HCEC 1CT (cell line): Measurements from ENCODE around the gene FCRL5.

Experiments
- DNase-seq: peaks from one replicate; pipeline ENCODE4 v3.0.0-alpha.2; 2017

The FCRL5 gene

DNA sequence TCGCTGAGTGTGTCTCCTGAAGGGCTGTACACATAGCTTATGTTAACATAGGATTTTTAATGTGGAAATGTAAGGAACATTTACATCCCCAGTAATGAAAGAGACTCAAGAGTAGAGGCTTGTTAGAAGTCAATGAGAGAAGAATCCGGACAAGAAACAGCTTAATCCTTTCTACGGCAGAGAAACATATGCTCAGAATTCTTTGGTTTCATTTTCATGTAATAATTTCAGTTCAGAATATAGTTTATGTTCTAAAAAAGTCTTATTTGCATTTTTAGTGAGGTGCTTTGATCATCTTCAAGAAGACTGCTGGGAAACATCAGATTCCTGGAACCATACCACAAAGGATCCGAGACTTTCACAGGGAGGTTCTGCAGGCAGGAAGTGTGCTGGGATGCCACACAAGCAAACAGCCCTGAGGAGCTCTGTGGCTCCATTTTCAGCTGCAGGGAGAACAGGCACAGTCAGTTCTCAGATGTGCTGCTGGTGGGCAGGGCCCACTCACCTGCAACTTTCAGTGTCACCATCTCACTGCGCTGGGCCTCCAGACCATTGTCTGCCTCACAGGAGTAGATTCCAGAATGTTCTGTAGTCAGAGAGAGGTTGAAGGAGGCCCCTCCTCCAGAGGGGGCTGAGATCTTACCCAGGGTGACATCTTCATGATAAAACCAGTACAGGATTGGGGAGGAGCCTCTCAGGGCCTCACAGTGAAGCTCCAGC, 28.4 kb downstream of the FCRL5 start:
- DNase-seq = no peak

DNA sequence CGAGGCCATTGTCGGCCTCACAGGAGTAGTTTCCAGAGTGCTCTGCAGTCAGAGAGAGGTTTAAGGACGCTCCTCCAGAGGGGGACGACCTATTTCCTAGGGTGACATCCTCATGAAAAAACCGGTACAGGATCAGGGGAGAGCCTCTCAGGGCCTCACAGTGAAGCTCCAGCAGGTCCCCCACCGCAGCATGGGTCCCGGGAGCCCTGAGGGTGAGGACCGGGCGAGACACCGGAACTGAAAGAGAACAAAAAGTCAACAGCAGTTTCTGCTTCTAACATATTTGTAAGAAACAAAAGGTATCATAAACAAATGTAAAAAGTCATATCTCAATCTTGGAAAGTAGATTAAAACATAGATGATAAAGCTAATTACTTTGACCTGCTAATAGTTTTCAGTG, 31.3 kb downstream of the FCRL5 start:
- no peak for DNase-seq

DNA sequence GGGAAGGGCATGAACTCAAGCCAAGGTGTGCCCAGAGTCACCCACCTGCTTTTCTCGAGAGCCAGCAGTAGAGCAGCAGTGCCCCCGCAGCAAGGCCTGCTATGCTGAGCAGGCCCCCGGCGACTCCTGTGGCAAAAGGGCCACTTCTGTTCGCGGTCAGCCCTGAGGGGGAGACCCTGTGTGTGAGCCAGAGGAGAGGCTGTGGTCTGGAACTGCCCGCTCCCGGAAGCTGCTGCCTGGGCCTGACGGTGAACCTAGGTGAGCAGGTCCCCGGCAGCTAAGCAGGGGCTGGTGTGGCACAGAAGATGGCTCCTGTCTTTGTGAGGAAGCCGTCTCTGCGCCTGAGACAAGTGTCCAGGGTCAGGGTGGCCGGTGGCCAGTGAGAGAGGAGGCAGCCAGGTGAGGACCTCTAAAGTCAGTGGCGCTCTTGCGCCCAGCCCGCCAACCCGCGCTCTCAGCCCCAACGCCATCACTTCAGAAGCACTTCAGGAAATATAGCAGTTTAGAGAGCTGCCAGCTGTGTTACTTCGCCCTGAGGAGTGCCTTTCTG, 31.9 kb downstream of the FCRL5 start:
- DNase-seq = no peak

DNA sequence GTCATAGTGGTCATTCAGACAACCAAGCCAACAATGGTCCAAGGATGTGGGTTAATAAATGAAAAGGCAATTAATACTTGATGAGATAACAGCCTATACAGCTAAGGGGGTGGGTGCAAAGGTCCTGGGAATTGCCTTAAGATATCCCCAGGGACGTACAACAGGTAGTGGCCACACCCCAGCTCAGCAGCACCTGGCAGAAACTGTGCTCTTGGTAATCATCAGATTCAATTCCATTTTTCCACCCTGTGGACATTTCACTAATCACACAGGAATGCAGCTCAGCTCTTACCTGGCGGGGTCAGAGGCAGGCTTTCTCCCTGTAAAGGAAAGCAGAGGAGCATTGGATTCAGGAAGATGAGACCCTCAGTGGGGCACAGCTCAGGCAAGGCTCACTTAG, 32.9 kb downstream of the FCRL5 start:
- no peak for DNase-seq

DNA sequence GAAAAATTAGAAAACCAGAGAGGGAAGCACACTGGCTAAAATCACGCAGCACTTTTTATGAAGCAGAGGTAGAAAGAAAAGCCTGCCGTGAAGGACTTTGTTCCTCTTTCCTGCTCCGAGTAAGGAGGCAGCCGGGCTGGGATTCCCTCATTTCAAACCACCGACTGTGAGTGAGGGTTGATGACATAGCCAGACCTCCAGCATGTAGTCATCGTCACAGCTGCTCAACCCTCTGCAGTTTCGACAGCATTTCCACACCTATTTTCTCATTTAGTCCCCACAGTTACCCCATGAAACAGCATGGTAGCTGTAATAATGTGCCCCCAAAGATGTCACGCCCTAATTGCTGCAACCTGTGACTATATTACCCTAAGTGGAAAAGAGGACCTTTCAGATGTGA, 35.3 kb downstream of the FCRL5 start:
- DNase-seq = no peak

DNA sequence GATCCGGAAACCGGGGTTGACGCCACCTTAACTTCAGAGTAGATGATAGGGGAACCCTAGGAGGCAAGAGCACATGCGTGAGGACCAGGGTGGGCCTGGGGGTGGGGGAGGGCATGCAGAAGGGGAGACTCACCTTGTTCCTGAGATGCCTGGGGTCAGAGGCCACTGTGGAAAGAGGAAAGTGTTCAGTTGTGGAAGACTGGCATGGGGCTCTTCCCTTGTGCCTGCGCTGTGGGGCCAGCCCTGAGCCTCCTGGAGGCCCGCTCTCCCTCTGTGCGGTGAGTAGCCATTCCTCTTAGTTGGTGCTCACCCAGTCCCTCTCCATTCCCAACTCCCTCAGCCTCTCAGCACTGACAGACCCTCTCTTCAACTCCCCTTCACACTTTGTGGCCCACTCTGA, 36.6 kb downstream of the FCRL5 start:
- no peak for DNase-seq

DNA sequence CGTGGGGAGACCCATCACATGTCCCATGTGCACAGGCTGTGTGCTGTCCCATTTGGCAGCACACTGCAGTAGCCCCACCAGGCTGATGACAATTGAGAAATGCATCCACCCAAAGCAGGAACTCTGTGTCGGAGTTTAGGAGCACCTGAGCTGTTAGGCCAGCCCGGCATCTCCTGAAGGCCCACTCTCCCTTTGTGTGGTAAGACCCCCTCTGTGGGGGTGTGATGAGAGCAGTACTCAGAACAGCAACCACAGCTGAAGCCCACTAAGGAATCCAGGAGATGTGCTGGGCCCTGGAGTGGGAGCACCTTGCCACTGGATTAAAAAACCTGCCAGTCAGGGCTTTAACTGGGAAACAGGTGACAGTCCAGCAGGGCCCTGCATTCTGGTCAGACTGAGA, 37.2 kb downstream of the FCRL5 start:
- DNase-seq = no peak

DNA sequence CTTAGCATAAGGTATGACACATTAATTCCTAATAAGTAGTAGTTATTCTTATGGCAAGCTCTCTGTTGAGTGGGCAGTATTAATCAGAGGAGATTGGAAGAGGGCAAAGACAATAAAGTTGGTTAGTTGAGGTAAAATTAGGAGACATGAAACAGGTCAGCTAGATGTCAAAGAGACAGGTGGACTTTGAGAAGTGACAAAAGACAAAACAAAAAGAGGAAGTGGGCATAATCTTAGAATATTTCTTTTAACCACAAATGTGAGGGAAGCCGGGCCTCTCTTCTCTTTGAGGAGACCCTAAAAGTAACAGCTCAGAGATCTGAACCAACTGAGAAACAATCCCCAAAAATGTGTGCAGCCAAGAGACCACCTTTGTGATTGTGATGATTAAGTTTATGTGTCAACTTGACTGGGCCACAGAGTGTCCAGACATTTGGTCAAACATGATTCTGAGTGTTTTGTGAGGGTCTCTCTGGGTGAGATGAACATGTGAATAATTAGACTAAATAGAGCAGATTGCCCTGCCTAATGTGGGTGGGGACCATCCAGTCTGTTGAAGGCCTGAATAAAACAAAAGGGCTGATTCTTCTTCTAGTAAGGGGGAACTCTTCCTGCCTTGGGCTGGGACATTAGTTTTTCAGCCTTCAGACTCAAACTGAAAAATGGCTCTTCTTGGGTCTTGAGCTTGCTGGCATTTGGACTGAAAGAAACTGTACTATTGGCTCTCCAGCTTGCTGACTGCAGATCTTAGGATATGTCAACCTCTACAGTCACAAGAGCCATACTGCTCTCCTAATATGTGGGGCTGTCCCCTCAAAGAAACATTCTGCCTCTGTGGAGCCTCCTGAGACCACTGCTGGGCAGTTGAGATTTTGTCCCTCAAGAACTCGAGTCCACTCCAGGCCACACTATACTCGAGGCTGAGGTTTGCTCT, 40.0 kb downstream of the FCRL5 start:
- no peak for DNase-seq

DNA sequence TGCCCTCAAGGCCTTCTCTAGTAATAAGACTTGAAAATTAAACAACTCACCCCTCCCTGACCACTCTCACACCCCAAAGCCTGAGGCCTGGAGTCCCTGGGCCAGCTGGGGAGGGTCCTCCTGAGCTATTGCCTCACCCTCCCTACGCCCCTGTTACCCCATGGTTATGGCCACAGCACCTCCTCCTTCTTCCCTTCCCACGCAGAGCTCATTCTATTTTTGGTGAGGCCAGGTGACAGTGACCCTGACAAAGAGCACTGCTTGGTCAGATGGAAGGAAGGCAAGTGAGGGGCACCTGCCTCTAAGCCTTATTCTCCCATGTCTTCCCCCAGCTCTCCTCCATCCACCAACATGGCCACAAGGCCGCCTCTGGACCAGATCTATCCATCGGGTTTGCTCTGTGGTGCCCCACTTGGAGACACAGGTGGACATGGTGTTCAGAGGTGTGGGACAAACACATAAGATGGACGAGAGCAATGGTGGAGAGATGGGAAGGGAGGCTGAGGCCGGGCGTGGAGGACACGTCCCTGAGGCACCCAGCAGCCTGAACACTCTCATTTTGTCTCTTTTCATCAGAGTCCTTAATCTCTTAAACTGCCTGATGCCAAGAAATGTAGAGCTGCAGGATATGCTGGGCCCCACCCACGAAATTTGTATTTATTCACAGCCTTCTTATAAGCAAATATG, 42.6 kb downstream of the FCRL5 start:
- no peak for DNase-seq

DNA sequence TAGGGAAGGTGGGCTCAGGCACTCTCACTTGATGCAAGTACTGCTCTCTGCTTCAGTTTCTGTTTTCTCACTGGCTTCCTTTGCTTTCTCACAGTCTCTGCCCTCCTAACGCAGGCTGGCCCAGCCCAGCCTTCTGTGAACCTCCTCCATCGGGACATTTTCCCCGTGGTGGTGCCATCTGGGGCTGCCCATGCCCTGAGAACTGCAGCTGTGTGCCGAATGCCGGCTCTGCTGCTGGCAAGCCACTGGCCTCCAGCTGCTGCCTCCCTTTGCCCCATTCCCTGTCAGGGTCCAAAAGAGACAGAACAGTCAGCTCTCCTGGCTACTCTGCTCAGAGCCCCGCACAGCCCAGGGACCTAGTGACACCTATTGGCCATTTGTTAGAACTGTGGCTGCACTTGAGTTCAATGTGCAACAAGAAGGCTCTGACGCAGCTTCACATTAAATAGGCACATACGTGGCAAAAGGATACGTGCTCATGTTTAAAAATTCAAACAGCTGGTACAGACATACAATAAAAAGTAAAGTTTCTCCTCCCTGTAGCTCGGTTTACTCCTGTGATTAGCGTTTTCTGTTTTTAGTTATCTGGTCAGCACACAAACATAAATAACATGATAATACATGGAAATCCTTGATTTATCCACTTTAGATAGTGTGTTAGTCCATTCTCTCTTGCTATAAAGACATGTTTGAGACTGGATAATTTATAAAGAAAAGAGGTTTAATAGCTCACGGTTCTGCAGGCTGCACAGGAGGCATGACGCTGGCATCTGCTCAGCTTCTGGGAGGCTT, 46.6 kb downstream of the FCRL5 start:
- DNase-seq = peak; percentile 57

DNA sequence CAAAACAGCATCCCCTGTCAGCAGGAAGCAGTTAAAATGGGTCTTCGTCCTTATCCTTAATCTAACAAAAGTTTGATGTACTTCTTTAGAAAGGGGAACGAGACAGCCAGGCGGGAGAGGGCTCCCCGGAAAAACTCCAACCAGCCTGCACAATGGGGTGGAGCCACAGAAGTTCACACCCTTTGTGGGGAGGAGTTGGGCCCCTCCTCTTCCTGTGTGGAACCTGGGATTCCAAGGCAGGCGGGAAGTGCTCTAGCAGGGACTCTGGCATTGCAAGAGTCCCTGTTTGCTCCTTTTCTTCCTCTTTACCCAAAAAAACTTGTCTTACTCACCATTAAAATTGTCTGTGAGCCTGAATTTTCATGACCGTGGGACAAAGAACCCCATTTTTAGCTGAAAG, 47.7 kb downstream of the FCRL5 start:
- DNase-seq = no peak

DNA sequence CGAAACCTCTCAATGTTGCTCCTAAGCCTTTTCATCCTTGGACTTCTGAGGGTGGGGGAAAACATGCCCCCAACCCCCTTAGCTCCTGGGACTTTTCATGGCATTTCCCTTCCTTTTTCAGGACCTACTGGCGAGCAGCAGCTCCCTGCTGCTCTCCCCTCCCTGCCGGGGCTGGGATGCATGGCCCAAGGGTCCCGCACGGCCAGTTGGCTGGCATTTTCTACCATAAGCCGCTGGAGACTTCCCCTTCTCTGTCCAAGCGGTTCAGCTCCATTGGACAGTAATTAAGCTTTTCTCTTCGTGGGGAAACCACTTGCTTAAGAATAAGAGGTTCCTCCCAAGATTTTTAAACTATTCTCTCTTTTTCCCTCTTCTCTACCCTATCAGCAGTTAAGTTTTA, 52.8 kb downstream of the FCRL5 start:
- no peak for DNase-seq

DNA sequence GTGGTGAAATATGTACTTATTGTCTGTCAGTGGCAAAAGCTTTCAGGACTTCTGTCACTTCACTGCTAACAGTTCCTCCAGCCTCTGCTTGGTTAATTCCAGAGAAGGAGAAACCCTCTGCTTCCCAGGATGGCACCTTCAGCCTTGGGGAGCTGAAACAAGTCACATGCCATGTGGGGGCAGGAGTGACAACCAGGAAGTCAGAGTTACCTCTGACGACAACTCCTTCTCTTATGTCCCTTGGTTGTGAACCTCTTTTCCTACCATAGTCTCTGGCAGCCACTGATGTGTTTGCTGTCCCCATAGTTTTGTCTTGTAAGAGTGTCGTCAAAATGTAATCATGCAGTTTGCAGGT, 53.6 kb downstream of the FCRL5 start:
- DNase-seq = no peak

DNA sequence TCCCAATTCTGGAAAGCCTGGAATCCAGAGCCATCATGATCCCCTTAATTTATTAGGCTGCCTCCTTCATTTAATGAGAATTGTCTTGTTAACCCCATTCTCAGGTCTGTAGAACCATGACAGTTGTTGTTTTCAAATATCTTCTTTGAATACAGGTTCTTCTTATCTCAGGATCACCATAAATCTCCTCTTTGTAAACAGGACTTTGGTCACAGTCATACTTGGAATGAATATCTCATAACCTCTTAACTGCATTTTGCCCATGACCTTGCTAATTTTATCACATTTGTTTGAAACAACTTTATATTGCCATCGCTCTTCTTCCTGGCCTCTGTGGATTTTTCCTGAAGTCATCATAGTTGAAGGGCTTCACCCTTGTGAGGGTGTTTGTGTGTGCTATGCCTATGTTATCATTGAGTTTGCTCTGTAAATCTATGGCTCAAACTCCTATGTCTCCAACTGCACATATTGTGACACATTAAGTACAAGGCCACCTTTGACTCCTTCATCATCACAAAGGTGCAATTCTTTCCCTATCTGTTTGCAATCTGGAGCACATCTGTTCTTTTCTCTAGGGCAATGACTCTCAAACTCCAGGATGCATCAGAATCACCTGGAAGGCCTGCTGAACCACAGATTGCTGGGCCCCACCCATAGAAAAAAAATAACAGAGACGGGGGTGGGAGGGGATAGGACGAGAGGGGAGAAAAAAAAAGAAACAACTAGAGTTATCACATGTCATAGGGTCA, 54.2 kb downstream of the FCRL5 start:
- DNase-seq = no peak

DNA sequence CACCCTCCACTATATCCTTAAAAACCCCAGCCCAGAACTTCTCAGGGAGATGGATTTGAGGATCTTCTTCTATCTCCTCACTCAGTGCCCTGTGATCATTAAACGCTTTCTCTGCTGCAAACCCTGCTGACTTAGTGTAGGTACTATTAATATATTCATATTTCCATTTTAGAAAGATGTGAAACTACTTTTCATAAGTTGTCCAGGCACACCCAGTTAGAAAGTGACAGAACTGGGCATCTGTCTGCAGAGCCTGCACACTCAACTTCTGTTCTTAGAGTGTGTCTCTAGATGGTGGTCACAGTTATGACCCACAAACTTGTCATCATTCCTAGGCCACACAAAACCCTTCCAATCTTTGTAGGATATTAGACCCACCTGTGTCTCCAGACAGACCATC, 55.0 kb downstream of the FCRL5 start:
- no peak for DNase-seq

DNA sequence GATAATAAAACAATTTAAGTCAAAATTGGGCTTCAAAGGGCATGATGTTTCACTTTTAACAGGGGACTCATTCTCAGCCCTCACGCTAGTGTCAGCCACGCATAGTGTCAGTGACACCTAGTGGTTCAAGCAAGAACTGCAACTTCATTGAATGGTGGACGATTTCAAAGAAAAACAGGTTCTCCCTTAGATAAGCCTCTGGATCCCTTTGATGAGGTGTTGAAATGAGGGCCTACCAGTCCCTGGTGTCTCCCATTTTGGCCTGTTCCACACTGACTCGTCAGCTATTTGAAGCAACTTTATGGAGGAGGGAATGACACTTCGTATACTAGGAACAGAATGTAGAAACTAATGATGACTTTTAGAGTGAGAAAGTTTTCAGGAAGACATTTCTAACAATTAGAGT, 56.2 kb downstream of the FCRL5 start:
- DNase-seq = peak; percentile 1

DNA sequence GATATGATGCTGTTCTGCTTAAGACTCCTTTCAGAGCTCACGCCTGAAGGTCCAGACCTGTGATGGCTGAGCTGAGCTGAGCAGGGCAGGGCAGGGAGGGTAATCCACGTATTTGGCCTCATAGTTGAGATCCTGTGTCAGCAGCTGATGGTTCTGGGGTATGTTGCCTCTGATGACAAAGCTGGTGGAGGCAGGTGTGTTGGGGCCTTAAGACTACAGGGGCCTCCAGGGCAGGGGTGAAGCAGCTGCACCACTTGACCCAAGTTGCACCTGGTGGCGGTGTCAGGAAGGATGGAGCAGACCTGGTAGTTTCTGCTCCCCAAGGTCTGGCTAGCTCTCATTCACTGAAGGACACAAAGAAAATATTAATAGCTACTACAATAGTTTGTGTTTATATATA, 57.0 kb downstream of the FCRL5 start:
- no peak for DNase-seq

DNA sequence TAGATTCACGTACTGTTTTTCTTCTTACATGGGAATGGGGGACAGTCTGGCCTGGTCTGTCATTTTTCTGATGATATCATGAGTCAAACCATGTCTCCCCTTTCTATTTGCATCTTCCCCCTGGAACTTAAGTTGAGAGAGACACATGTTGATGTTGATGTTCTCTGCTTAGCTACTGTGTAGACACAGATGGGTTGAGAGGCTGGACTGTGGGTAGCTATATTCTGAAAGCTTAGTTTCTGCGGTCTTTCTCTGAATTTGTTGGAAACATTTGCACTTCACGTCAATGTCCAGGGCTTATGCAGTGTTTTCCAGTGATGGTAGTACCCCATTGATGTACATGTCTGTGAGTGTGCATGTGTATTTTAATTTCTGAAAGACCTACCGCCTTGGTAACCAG, 58.2 kb downstream of the FCRL5 start:
- no peak for DNase-seq

DNA sequence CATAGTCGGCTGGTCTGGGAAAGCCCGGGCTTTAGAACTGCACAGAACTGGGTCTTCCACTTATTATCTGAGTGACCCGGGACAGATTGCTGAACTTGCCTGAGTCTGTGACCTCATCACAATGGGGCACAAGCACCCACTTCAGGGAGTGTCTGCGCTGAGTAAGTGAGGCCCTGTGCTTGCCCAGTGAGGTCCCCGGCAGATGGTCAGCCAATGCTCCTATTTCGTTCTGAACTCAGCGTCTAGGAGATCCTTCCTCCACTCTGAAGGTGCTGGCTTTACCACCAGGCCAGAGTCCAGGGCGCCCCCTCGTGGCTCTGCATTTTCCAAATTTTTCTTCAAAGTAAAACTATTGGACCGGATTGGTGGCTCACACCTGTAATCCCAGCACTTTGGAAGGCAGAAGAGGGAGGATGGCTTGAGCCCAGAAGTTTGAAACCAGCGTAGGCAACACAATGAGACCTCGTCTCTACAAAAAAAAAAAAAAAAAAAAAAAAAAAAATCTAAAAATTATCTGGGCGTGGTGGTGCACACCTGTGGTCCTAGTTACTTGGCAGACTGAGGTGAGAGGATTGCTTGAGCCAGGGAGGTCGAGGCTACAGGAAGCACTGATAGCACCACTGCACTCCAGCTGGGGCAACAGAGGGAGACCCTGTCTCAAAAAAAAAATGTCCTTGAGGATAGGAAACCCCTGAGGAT, 61.7 kb downstream of the FCRL5 start:
- peak; percentile 39 for DNase-seq

DNA sequence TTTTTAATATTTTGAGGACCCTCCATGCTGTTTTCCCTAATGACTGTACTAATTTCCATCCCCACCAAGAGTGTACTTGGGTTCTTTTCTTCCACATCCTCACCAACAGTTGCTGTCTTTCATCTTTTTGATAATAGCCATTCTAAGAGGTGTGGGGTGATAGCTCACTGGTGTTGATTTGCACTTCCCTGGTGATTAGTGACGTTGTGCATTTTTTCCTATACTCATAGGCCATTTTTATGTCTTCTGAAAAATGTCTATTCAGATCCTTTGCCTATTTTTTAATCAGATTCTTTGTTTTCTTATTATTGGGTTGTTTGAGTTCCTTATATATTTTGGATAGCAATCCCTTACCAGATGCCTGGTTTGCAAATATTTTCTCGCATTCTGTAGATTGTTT, 64.2 kb downstream of the FCRL5 start:
- no peak for DNase-seq

DNA sequence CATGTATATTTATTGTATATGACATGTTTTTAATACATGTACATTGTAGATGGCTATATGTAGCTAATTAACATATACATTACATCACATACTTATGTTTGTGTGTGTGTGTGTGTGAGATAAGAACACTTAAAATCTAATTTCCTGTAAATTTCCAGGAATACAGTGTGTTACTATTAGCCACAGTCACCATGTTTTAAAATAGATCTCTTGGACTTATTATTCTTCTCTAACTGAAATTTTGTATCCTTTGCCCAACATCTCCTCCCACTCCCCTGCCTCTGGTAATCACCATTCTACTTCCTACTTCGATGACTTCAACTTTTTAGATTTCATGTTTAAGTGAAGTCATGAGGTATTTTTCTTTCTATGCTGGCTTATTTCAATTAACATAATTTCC, 64.8 kb downstream of the FCRL5 start:
- no peak for DNase-seq
